SU-DHL-6 (cell line): ENCODE data around the gene RNF130.

ENCODE experiments used
- H2AFZ ChIP-seq: fragments of 200-600 bp; sonication (generic); 2 replicates; pipeline ENCODE4 v1.6.1; 2014; ENCODE audit warnings: low read depth, mild to moderate bottlenecking, moderate library complexity, mixed read lengths, antibody characterized with exemption, low read length; ENCODE audit not compliant: severe bottlenecking
- H3F3A ChIP-seq: fragments of 200-600 bp; shearing (Covaris generic); 2 replicates; pipeline ENCODE4 v1.6.0; 2016; ENCODE audit warnings: antibody characterized with exemption, mild to moderate bottlenecking; ENCODE audit not compliant: insufficient read depth
- H3K27ac ChIP-seq: fragments of 200-600 bp; sonication (generic); 2 replicates; pipeline ENCODE4 v1.5.1; 2016; ENCODE audit warnings: low read depth, mild to moderate bottlenecking, low read length, moderate library complexity, mixed read lengths
- H3K27me3 ChIP-seq: fragments of 200-600 bp; sonication (generic), shearing (Covaris generic); 2 replicates; pipeline ENCODE4 v1.6.0; 2014; ENCODE audit warnings: mild to moderate bottlenecking, low read length
- H3K36me3 ChIP-seq: fragments of 200-600 bp; sonication (generic); 2 replicates; pipeline ENCODE4 v1.6.1; 2014; ENCODE audit warnings: mild to moderate bottlenecking, low read length, mixed read lengths
- H3K4me2 ChIP-seq: fragments of 300-600, 200-600 bp; shearing (Covaris generic), sonication (generic); 2 replicates; pipeline ENCODE4 v1.6.0; 2014; ENCODE audit warnings: low read length, low read depth, mild to moderate bottlenecking; ENCODE audit not compliant: poor library complexity, severe bottlenecking
- H3K4me3 ChIP-seq: fragments of 200-600 bp; sonication (generic); 2 replicates; pipeline ENCODE4 v1.5.1; 2014; ENCODE audit warnings: antibody characterized with exemption, low read length, mild to moderate bottlenecking, mixed read lengths; ENCODE audit not compliant: insufficient read depth, poor library complexity, severe bottlenecking
- H3K79me2 ChIP-seq: fragments of 200-600 bp; sonication (generic); 2 replicates; pipeline ENCODE4 v1.6.1; 2014; ENCODE audit warnings: mild to moderate bottlenecking, low read length, moderate library complexity; ENCODE audit not compliant: insufficient read depth
- H3K9ac ChIP-seq: fragments of 200-600 bp; sonication (generic); 2 replicates; pipeline ENCODE4 v1.7.0; 2014; ENCODE audit warnings: mild to moderate bottlenecking, low read length
- H3K9me2 ChIP-seq: fragments of 200-600 bp; sonication (generic); replicated peaks from 2 replicates; pipeline ENCODE4 v1.6.1; 2014; ENCODE audit warnings: low read length; ENCODE audit not compliant: insufficient read depth
- H3K9me3 ChIP-seq: fragments of 200-600 bp; sonication (generic); 2 replicates; pipeline ENCODE4 v1.6.1; 2014; ENCODE audit warnings: low read length, mixed read lengths; ENCODE audit not compliant: insufficient read depth
- H4K20me1 ChIP-seq: fragments of 200-600 bp; sonication (generic); 2 replicates; pipeline ENCODE4 v1.6.1; 2014; ENCODE audit warnings: low read depth, mild to moderate bottlenecking, antibody characterized with exemption, low read length, moderate library complexity, mixed read lengths
- EZH2phosphoT487 ChIP-seq: fragments of 200-600 bp; sonication (generic), shearing (Covaris generic); conservative IDR thresholded peaks from 2 replicates; pipeline ENCODE4 v1.6.1; 2018; ENCODE audit warnings: mild to moderate bottlenecking, antibody characterized with exemption, low read length, moderate library complexity, mixed read lengths
- TF ChIP-seq, protein P1 (sequence below): fragments of 200-600 bp; sonication (generic); IDR thresholded peaks from one replicate; pipeline ENCODE4 v1.5.1; 2017; ENCODE audit warnings: antibody characterized with exemption, mild to moderate bottlenecking, low read length, moderate library complexity; ENCODE audit not compliant: insufficient read depth, poor library complexity, severe bottlenecking

Gene RNF130

GRCh38 chr5:180101451-180102105 is 30.0 kb upstream of the RNF130 start:
- Histone ChIP-seq H3K9ac (no peak overlapping the region), H3F3A (no peaks in the 10 kb centered on the region), H2AFZ (no peak overlapping the region), H4K20me1 (no peaks in the 10 kb centered on the region), H3K27me3 (no peaks in the 10 kb centered on the region), H3K4me3 (no peak overlapping the region), H3K79me2 (no peaks in the 10 kb centered on the region), H3K27ac (no peak overlapping the region), H3K9me2 (no peaks in the 10 kb centered on the region), H3K4me2 (no peak overlapping the region), H3K9me3 (peaks cover 2% of the 10 kb centered on the region; the same call in 1 of the 2 replicates), H3K36me3 (no peaks in the 10 kb centered on the region)
- TF ChIP-seq, protein P1, sequence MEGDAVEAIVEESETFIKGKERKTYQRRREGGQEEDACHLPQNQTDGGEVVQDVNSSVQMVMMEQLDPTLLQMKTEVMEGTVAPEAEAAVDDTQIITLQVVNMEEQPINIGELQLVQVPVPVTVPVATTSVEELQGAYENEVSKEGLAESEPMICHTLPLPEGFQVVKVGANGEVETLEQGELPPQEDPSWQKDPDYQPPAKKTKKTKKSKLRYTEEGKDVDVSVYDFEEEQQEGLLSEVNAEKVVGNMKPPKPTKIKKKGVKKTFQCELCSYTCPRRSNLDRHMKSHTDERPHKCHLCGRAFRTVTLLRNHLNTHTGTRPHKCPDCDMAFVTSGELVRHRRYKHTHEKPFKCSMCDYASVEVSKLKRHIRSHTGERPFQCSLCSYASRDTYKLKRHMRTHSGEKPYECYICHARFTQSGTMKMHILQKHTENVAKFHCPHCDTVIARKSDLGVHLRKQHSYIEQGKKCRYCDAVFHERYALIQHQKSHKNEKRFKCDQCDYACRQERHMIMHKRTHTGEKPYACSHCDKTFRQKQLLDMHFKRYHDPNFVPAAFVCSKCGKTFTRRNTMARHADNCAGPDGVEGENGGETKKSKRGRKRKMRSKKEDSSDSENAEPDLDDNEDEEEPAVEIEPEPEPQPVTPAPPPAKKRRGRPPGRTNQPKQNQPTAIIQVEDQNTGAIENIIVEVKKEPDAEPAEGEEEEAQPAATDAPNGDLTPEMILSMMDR = no peak
- no peak for TF ChIP-seq EZH2phosphoT487

DNA sequence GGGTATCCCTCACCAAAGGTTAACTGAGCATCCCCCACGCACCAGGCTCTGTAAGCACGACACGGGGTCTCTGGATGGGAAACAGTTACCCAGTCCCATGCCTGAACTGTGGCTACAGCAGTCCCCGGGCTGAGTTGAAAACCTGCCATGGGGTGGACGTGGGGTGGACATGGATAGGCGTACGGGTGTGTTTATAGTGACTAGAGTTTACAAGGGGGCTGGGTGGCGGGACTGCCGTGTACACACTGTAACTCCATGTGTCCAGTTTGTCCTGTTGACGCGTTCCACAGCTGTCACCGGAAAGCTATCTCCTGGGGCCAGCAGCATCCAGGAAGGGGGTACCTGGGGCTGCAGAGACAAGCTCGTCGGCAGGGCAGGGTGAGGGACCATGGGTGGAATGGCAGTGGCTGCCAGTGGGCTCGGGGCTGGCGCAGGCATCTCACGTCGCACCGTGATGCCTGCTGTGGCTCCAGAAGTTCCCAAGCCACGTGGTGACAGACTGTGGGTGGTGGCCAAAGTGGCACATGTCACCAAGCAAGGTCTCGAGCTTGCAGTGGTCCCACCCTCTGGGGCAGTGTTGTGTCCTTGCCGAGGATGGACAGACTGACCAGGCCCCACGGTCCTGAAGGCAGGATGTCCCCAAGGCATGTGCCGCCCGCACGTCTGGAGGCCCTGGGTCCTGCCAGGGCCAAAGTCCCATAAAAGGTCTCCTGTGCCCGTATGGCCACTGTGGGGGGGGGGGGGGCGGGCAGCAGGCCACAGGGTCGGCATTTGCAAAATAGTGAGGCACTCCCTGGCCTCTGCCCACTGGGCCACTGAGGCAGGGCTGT is 29.3 kb upstream of the RNF130 start:
- Histone ChIP-seq H3F3A (no peaks in the 10 kb centered on the region), H3K79me2 (no peaks in the 10 kb centered on the region), H3K27me3 (no peaks in the 10 kb centered on the region), H3K9me2 (no peaks in the 10 kb centered on the region), H2AFZ (no peak overlapping the region), H3K9me3 (no peaks in the 10 kb centered on the region), H3K36me3 (no peaks in the 10 kb centered on the region), H3K4me3 (no peak overlapping the region), H3K9ac (no peak overlapping the region), H3K4me2 (no peak overlapping the region), H4K20me1 (no peaks in the 10 kb centered on the region), H3K27ac (no peak overlapping the region)
- TF ChIP-seq, protein P1 = no peak
- no peak for TF ChIP-seq EZH2phosphoT487

- H4K20me1 ChIP-seq = no peaks in the 10 kb centered on the region
- H3K9me2 ChIP-seq = no peaks in the 10 kb centered on the region
- no peaks in the 10 kb centered on the region for H3K27me3 ChIP-seq
- H3K9me3 ChIP-seq = no peaks in the 10 kb centered on the region
- no peak overlapping the region for H3K4me3 ChIP-seq
- H3K4me2 ChIP-seq = no peak overlapping the region
- H2AFZ ChIP-seq = no peak overlapping the region
- H3K9ac ChIP-seq = no peak overlapping the region
- H3F3A ChIP-seq = no peaks in the 10 kb centered on the region
- H3K27ac ChIP-seq = no peak overlapping the region
- no peak for TF ChIP-seq EZH2phosphoT487
- TF ChIP-seq, protein P1 = no peak
- no peaks in the 10 kb centered on the region for H3K36me3 ChIP-seq
- no peaks in the 10 kb centered on the region for H3K79me2 ChIP-seq
These were observed 28.4 kb upstream of the RNF130 start for GRCh38 chr5:180099733-180100611.
